HG02970 (cell line): ENCODE data around the gene PIK3R3.
"Not testable (repeated sequence)": the region's sequence is repeated elsewhere in the genome, so short reads cannot be mapped to it uniquely, and the experiment has no call there.

Experiments
- ATAC-seq: cut with Tn5 transposase; IDR thresholded peaks from one replicate; pipeline ENCODE4 v1.9.1; 2021; ENCODE audit warnings: mild to moderate bottlenecking, moderate library complexity, moderate number of reproducible peaks; ENCODE audit not compliant: unreplicated experiment, low FRiP score

The PIK3R3 gene

GRCh38 chr1:46076343-46076742, 56.1 kb downstream of the PIK3R3 start:
- ATAC-seq = no peak

GRCh38 chr1:46072975-46073374, 59.5 kb downstream of the PIK3R3 start:
- no peak for ATAC-seq

DNA sequence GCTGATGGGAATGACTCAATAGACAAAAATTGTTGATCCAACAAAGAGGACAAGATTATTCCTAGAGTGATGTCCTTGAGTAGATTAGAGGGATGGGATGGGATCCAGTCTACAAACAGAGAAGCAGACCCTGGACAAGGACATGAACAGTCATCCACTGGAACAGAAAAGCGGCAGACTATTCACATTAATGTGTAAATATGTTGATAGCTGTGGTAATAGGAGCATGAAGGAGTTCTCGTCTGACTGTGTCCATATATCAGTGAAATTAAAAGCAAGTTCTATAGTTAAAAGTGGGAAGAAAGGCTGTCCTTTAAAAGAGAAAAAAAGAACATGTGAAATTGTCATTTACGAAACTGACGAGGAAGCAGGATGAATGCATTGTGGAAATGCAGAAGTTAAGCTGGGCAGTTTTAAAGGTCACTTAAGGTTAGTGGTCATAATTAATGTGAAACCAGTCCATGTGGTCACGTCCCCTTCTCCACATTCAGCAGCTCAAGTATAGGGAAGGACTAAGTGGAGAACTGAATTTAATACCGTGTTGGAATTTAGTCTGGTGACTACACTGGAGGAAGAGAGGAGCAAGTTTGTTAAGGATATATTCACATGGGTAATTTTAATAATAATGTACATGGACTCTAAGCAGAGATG, 62.1 kb downstream of the PIK3R3 start:
- ATAC-seq = no peak

GRCh38 chr1:46068525-46068924, 63.9 kb downstream of the PIK3R3 start:
- no peak for ATAC-seq

DNA sequence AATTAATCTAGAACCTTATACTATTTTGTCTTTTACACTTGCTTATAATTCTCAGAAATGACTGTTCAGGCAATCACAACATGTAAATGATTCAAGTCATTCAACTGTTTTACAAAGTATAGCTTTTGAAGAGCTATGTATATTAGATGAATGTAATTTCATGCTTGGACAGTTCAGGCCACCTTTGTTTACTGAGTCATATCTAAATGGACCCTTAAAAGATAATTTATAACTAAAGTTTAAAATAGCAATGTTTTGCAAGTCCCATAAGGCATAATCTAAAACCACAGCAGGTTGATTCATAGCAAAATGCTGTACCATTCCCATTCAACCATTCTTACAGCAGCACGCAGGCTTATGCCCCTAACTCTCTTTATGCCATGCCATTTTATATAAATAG, 64.8 kb downstream of the PIK3R3 start:
- ATAC-seq = no peak

DNA sequence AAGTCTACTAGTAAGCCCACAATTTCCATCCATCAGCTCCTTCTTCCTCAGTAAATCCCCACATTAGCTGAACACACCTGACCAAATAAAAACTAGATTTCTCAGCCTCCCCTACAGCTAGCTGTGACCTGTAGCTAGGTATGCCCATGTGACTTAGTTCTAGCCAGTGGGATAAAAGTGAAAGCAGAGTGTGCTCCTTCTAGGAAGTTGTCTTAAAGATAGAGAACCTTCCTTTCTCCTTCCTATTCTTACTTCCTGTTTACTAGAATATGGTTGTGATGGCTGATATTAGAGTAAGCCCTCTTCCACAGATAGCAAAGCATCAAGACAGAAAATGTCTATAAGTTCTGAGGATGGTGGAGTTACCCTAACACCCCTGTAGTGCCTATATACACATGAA, 67.0 kb downstream of the PIK3R3 start:
- no peak for ATAC-seq

DNA sequence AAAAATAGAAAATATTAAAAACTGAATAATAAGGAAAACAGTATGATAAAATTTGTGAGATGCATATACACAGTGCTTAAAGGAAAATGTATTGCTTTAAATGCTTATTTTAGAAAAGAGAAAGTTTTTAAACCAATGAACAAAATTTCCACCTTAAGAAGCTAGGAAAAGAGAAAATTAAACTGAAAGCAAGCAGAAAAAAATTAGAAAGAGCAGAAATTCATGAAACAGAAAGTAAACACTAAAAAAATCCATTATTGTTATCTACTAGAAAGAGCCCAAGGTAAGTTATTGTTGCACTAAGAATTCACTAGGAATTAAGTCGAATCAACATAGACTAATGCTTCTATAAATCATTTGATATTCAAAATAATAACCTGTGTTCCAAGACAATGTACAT, 67.7 kb downstream of the PIK3R3 start:
- ATAC-seq = no peak

GRCh38 chr1:46062651-46063319, 69.6 kb downstream of the PIK3R3 start:
- ATAC-seq = no peak

DNA sequence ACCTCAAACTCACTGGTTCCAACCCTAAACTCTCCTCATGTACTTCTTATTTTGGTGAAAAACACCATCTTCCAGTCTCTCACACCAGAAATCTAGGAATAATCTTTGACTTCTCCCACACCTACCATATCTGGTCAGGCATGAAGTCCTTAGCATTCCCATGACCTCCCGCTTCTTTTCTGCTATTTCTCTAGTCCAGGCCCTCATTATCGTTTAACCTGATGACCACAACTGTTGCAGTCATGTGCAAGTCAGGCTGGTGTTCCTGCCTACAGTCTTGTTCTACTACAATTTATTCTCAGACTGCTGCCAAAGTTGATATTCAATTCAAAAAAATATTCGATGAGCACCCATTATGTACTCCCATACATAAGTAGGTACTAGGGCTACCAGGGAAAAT, 71.3 kb downstream of the PIK3R3 start:
- no peak for ATAC-seq

DNA sequence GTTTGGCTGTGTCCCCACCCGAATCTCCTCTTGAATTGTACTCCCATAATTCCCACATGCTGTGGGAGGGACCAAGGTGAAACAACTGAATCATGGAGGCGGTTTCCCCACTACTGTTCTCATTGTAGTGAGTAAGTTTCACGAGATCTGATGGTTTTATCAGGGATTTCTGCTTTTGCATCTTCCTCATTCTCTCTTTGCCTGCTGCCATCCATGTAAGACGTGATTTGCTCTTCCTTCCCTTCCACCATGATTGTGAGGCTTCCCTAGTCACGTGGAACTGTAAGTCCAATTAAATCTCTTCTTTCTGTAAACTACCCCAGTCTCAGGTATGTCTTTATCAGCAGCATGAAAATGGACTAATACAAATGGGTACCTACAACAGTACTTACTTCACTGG, 73.5 kb downstream of the PIK3R3 start:
- ATAC-seq = no peak

DNA sequence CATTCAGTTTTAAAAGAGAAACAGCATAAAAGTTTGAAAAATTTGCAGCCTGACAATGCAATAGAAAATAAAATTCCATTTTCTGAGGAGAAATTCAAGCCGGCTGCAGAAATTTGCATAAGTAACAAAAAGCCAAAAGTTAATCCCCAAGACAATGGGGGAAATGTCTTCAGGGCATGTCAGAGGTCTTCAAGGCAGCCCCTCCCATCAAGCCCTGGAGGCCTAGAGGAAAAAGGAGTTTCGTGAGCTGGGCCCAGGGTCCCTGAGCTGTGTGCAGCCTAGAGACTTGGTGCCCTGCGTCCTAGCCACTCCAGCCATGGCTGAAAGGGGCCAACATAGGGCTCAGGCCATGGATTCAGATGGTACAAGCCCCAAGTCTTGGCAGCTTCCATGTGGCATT, 74.6 kb downstream of the PIK3R3 start:
- ATAC-seq = no peak

DNA sequence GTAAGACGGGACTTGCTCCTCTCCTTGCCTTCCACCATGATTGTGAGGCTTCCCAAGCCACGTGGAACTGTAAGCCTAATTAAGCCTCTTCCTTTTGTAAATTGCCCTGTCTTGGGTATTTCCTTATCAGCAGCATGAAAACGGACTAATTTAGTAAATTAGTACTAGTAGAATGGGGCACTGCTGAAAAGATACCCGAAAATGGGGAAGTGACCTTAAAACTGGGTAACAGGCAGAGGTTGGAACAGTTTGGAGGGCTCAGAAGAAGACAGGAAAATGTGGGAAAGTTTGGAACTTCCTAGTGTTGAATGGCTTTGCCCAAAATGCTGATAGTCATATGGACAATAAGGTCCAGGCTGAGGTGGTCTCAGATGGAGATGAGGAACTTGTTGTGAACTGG, 75.2 kb downstream of the PIK3R3 start:
- not testable (repeated sequence) for ATAC-seq

- ATAC-seq = no peak
These were observed 76.1 kb downstream of the PIK3R3 start for GRCh38 chr1:46056325-46056724.

- ATAC-seq = no peak
These were observed 78.7 kb downstream of the PIK3R3 start for GRCh38 chr1:46053734-46054133.

- no peak for ATAC-seq
These were observed 88.3 kb downstream of the PIK3R3 start for GRCh38 chr1:46044116-46044515.

GRCh38 chr1:46043458-46044017, 88.9 kb downstream of the PIK3R3 start:
- ATAC-seq = no peak

DNA sequence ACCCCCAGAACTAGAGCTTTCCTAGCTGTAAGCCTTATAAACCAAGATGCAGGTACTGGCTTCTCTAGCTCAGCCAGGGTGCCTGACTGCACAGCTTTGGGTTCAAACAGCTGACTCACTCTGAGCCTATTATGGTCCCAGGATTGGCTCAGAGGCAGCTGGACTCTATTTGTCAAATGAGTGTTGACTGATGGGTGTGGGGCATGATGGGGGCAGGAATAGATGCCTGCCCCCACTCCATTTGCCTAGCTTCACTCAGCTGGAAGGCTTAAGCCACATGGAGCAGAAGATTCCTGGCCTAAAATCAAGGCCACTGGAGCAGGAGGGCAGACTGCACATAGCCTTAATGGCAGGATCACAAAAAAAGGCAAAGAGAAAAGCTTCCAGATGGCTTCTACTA, 90.5 kb downstream of the PIK3R3 start:
- no peak for ATAC-seq

DNA sequence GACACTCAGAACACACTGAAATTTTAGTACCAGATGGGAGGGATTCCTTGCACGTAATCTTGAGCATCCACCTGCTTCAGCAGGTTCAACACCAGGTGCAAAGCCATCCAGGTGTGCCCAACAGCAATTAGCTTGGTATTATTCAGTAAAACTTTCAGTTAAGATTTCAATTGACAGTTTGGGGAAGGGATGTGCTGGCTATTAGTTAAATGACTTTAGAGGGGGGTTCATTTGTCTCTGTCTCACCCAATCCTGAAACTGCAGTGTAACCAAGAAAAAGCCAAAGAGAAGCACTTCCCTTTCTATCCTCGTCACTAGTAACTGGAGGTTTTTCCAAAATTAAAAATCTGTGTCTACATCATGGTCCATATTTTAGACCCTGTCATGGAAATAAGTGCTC, 90.9 kb downstream of the PIK3R3 start:
- ATAC-seq = no peak

DNA sequence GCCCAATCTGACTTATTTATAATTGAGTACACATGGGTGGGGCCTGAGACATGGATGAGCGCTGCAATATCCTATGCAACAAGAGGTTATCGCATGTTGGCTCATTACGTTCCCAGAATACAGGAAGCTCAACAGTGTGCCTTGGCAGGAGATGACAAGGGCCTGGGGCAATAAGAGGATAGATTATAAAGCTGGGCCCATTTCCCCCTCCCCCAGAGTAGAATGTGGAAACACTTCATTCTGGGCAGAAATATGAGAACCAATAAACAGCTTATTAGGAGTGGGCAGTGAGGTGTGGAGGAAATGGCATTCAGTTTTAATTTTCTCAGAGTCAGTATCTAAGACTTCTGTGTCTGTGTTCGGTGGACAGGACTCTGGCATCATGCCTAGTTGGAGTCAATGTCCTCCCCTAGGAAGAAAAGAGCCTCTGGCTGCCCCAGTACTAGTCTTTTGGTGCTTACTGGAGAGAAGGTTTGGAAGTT, 92.8 kb downstream of the PIK3R3 start:
- no peak for ATAC-seq

GRCh38 chr1:46036894-46037839, 95.3 kb downstream of the PIK3R3 start:
- no peak for ATAC-seq
